HL-60 (cell line): ENCODE data around the gene OSBPL2.

Experiments
- DNase-seq, 2 experiments: peaks; one replicate each; pipeline ENCODE4 v3.0.0-alpha.2; 2010 to 2020; ENCODE audit warnings: low read depth in 1 of 2, low spot score in 1 of 2
- H3K27ac ChIP-seq: fragments of 250-450 bp; sonication (Bioruptor Pico); replicated peaks from 2 replicates; pipeline ENCODE4 v1.5.1; 2020; ENCODE audit warnings: mild to moderate bottlenecking, moderate library complexity
- H3K27me3 ChIP-seq: fragments of 250-450 bp; sonication (Bioruptor Pico); 2 replicates; pipeline ENCODE4 v1.5.1; 2021; ENCODE audit warnings: mild to moderate bottlenecking, moderate library complexity; ENCODE audit not compliant: insufficient read depth, poor library complexity, severe bottlenecking
- H3K4me3 ChIP-seq: replicated peaks from 2 replicates; pipeline ENCODE4 v1.5.1; 2011; ENCODE audit warnings: mild to moderate bottlenecking, control low read depth, low read length; ENCODE audit not compliant: insufficient read depth
- CTCF ChIP-seq: IDR thresholded peaks from one replicate; pipeline ENCODE4 v1.5.1; 2011; ENCODE audit warnings: low read length, control low read depth, inconsistent platforms; ENCODE audit not compliant: insufficient read depth
- GABPA ChIP-seq: IDR thresholded peaks from 2 replicates; pipeline ENCODE4 v1.6.1; 2012; ENCODE audit warnings: low read depth
- POLR2AphosphoS5 ChIP-seq: IDR thresholded peaks from 2 replicates; pipeline ENCODE4 v1.6.1; 2012; ENCODE audit warnings: low read depth
- REST ChIP-seq: IDR thresholded peaks from 2 replicates; pipeline ENCODE4 v1.6.1; 2012; ENCODE audit warnings: low read depth; ENCODE audit not compliant: insufficient replicate concordance
- SPI1 ChIP-seq: IDR thresholded peaks from 2 replicates; pipeline ENCODE4 v1.6.1; 2012; ENCODE audit warnings: low read depth, mild to moderate bottlenecking, borderline replicate concordance

Gene OSBPL2

GRCh38 chr20:62192635-62193034 lies 45.7 kb upstream of the OSBPL2 start:
- H3K27me3 ChIP-seq, result no peaks in the 10 kb centered on the region
- H3K27ac ChIP-seq, result no peak overlapping the region
- no peak for DNase-seq
- TF ChIP-seq SPI1, result no peak
- no peak for TF ChIP-seq CTCF
- no peak for TF ChIP-seq GABPA
- no peak for TF ChIP-seq POLR2AphosphoS5
- H3K4me3 ChIP-seq, result no peak overlapping the region

GRCh38 chr20:62193079-62194025 lies 45.0 kb upstream of the OSBPL2 start:
- Histone ChIP-seq H3K27me3 (no peaks in the 10 kb centered on the region), H3K4me3 (no peak overlapping the region), H3K27ac (no peak overlapping the region)
- no peak for DNase-seq
- TF ChIP-seq POLR2AphosphoS5, result no peak
- TF ChIP-seq GABPA, result no peak

- no peak for DNase-seq
- TF ChIP-seq GABPA, result no peak
- no peak for TF ChIP-seq CTCF
- H3K27ac ChIP-seq, result no peak overlapping the region
- H3K27me3 ChIP-seq, result no peaks in the 10 kb centered on the region
- no peak overlapping the region for H3K4me3 ChIP-seq
Observed at GRCh38 chr20:62195075-62195405, 43.3 kb upstream of the OSBPL2 start.

- no peaks in the 10 kb centered on the region for H3K27me3 ChIP-seq
- no peak overlapping the region for H3K27ac ChIP-seq
- no peak overlapping the region for H3K4me3 ChIP-seq
- TF ChIP-seq CTCF (no peak), GABPA (no peak), SPI1 (no peak), REST (no peak), POLR2AphosphoS5 (no peak)
- DNase-seq, result no peak
Observed at GRCh38 chr20:62195736-62196135, 42.6 kb upstream of the OSBPL2 start.

GRCh38 chr20:62196286-62196685 lies 42.0 kb upstream of the OSBPL2 start:
- Histone ChIP-seq H3K4me3 (no peak overlapping the region), H3K27me3 (no peaks in the 10 kb centered on the region), H3K27ac (no peak overlapping the region)
- no peak for DNase-seq
- no peak for TF ChIP-seq CTCF
- TF ChIP-seq REST, result no peak
- no peak for TF ChIP-seq GABPA
- no peak for TF ChIP-seq SPI1
- no peak for TF ChIP-seq POLR2AphosphoS5
